ENCODE measurements around the gene WDR74.
"Not testable (repeated sequence)": the region's sequence is repeated elsewhere in the genome, so short reads cannot be mapped to it uniquely, and the experiment has no call there.

Gene WDR74

GRCh38 chr11:62859281-62859703 lies 19.9 kb upstream of the WDR74 start:
- DNase-seq (ENCODE audit: low read depth) = not testable (repeated sequence)

DNA sequence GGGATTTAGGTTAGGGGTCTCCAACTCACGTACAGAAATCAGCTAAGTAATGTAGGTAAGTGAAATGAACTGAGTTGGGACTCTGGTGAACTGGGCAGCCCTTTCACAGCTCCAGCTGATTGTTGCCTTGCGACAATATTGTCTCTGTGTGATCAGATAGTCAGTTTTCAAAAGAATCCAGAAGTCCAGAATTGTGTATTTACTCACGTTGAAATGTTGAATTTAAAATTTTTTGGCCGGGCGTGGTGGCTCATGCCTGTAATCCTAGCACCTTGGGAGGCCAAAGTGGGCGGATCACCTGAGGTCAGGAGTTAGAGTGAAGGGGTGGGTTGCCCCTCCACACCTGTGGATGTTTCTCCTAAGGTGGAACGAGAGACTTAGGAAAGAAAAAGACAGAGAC lies 18.8 kb upstream of the WDR74 start:
- no peak for DNase-seq (ENCODE audit: low read depth)

DNA sequence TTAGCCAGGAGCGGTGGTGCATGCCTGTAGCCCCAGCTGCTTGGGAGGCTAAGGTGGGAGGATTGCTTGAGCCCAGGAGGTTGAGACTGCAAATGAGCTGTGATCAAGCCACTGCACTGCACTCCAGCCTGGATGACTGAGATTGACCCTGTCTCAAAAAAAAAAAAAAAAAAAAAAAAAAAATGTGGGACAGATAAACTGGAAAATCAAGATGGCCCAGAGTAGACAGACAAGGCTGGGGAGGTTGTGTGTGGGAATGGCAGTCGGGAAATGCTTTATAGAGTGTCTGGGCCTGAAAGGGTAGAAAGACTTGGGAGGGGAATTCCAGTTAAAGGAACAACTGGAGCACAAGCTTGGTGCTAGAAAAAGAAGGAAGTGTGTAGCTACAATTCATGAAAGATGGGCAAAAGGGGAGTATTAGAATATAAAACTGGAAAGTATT lies 18.2 kb upstream of the WDR74 start:
- DNase-seq (ENCODE audit: low read depth) = no peak

DNA sequence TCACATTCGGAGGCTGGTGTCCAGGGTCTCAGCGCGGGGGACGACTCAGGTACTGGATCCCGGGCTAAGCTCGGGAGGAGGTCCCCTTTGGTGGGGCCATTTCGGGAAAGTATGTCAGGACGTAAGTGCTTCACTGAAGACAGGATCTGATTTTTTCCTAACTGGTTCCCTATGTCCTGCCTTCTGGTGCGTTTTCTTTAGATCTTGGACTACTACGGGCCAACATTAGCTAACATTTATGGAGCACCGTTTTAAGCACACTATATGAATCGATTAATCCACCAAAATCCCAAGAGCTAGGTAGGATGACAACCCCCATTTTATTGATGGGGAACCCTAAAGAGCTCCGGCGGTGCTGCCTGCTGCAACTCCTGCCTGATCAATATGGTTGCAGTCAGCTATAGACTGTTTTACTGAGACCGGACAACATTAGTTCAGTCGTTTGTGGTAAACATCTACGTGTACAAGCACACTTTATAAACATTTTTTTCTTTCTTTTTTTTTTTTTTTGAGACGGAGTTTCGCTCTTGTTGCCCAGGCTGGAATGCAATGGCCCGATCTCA lies 17.0 kb upstream of the WDR74 start:
- DNase-seq (ENCODE audit: low read depth) = no peak

DNA sequence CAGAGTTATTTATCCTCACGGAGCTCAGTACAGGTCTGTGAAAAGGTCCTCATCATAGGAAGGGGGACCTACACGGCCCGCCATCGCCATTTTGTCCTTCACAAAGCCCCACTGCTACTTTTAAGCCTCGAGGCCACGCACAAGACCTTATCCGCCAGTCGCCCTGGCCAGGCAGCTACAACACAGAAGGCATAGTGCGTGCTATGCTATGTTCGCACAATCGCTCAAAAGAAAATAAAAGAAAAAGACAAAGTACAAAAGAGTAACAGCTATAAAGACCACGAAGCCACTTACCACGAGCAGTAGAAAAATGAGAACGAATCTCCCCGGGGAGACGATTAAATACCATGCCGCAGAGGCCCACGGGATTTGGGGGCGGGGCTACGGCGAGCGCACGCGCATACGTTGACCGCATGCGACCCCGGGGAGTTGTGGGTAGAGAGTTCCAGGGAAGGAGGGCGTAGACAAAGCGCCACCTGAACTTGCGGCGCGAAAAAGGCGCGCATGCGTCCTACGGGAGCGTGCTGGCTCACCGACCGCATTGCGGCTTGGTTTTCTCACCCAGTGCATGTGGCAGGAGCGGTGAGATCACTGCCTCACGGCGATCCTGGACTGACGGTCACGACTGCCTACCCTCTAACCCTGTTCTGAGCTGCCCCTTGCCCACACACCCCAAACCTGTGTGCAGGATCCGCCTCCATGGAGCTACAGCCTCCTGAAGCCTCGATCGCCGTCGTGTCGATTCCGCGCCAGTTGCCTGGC lies 16.4 kb upstream of the WDR74 start:
- DNase-seq (ENCODE audit: low read depth) = peak; percentile 96

GRCh38 chr11:62854825-62855570 lies 15.6 kb upstream of the WDR74 start:
- DNase-seq (ENCODE audit: low read depth) = no peak

GRCh38 chr11:62854013-62854824 lies 14.8 kb upstream of the WDR74 start:
- DNase-seq (ENCODE audit: low read depth) = no peak

GRCh38 chr11:62853279-62853965 lies 14.0 kb upstream of the WDR74 start:
- no peak for DNase-seq (ENCODE audit: low read depth)

DNA sequence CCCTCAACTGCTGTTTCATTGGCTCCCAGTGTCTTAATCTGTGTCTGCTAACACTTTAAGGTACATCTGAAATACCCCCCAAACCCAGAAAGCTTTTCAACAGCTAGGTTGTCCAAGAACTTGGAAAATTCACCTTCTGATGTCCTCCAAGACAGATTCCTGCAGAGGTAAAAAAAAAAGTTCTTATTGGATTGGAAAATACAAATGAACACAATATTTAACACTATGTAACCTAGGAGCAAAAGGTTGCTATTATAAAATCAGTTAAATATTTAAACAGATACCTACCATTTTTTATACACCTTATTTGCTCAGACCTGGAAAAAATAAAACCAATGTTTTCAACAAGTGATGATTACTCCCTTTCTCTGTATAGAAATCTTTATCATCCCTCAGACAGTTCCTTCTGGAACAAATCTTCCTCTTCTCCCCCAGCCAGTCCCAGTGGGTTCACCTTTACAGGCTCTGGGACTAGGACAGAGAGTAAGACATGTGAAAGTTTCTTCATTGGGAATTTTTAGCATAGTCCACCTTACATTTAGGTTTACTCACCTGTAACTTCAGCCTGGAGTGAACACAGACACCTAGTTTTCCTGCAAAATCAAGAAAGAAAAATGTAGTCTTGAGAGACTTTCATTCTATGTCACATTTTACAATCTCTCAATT lies 13.3 kb upstream of the WDR74 start:
- DNase-seq (ENCODE audit: low read depth) = no peak

DNA sequence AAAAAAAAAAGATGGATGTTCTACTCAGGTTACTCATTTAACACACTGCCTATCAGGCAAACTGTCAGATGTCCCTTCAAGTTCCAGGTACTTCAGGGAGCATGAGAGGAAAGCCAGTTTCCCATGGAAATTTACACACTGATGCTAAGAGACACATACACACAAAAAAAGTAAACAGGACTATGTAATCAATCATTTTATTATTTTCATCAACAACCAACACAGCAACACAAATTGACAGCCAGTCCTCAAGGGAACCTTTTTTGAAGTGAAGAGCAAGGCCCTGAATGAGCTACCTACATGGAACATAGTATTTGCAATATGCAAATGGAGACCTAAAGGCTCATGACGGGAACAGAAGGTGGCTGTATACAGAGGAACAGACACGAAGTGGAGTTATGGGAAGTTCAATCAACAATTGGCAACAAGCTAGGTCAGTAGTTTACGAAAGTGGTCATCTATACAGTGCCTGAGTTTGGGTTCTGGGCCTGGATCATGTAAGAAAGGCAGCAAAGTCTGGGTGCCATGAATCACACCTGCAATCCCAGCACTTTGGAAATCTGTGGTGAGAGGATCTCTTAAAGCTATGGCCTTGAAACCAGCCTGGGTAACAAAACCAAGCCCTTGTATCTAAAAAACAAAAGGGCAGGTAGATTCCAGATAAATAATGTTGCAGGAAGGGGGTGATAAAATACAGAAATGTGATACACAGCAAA lies 12.6 kb upstream of the WDR74 start:
- no peak for DNase-seq (ENCODE audit: low read depth)

DNA sequence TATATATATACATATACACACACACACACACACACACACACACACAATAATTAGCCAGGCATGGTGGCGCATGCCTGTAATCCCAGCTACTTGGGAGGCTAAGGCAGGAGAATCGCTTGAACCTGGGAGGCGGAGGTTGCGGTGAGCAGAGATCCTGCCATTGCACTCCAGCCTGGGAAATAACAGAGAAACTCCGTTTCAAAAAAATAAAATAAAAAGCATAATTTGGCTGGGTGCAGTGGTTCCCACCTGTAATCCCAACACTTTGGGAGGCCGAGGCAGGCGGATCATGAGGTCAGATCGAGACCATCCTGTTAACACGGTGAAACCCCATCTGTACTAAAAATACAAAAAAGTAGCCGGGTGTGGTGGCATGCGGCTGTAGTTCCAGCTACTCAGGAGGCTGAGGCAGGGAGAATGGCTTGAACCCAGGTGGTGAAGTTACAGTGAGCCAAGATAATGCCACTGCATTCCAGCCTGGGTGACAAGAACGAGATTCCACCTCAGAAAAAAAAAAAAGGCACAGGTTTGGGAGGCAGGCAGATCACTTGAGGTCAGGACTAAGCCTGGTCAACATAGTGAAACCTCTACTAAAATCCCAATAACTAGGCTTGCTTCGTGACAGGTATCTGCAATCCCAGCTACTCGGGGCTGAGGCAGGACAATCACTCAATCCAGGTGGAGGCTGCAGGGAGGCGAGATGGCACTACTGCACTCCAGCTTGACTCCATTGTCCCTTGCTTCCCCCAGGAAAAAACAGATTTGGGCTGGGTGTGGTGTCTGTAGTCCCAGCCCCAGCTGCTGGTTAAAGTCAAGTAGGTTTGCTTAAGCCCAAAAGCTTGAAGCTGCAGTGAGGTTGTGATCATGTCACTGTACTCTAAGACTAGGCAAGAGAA lies 11.8 kb upstream of the WDR74 start:
- DNase-seq (ENCODE audit: low read depth) = peak; percentile 15

- DNase-seq (ENCODE audit: low read depth) = no peak
Measured at GRCh38 chr11:62847767-62848314, 8.5 kb upstream of the WDR74 start.

DNA sequence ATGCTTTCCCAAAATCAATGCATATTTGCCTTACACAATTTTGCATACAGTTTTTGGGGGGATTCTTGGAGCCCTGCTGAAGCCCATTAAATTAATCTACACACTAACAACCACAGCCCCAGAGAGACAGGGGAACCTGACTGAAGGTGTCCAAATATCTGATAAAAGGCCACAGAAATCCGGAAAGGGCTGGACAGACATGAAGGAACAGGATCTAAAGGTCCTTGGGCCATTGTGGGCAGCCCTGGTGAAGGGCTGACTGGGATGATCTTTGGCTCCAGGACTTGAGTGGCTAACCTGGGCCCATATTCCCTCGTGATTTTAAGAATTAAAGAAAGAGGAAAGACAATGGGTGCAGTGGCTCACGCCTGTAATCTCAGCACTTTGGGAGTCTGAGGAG lies 6.8 kb upstream of the WDR74 start:
- no peak for DNase-seq (ENCODE audit: low read depth)

GRCh38 chr11:62844154-62844553 lies 4.8 kb upstream of the WDR74 start:
- DNase-seq (ENCODE audit: low read depth) = no peak

GRCh38 chr11:62843466-62843865 lies 4.1 kb upstream of the WDR74 start:
- no peak for DNase-seq (ENCODE audit: low read depth)

GRCh38 chr11:62842891-62843290 lies 3.5 kb upstream of the WDR74 start:
- DNase-seq (ENCODE audit: low read depth) = not testable (repeated sequence)

GRCh38 chr11:62842171-62842741 lies 2.9 kb upstream of the WDR74 start:
- DNase-seq (ENCODE audit: low read depth) = no peak

GRCh38 chr11:62841361-62842170 lies 2.2 kb upstream of the WDR74 start:
- DNase-seq (ENCODE audit: low read depth) = peak; percentile 49
